Keratinocyte (primary cell): ENCODE data around the gene LTBP3. TPM values are rescaled to one million over a fixed set of nuclear protein-coding genes. Genes with fewer than 3 reads are reported as not detected.

Experiments
- DNase-seq: peaks from one replicate; pipeline ENCODE4 v3.0.0-alpha.2; 2011; ENCODE audit warnings: low read depth, missing footprints, low spot score
- FAIRE-seq: peaks from 2 replicates; lab custom pipeline; 2011; peaks lifted over from hg19 to GRCh38; lab: Jason Lieb, UNC
- H2AFZ ChIP-seq: 2 replicates; pipeline ENCODE4 v1.6.0; 2012; ENCODE audit warnings: low read length, control low read depth, inconsistent platforms; ENCODE audit not compliant: control insufficient read depth
- H3K27ac ChIP-seq: 2 replicates; pipeline ENCODE4 v1.5.1; 2011; ENCODE audit warnings: low read length; ENCODE audit not compliant: control insufficient read depth, insufficient read depth
- H3K27me3 ChIP-seq: 3 replicates; pipeline ENCODE4 v1.6.0; 2011; ENCODE audit warnings: low read length; ENCODE audit not compliant: control insufficient read depth, insufficient read depth; ENCODE audit errors: extremely low read depth
- H3K36me3 ChIP-seq, 2 experiments: 2 replicates in 1 of 2; 3 replicates in 1 of 2; pipeline ENCODE4 v1.5.1; 2011; ENCODE audit warnings: low read length in 2 of 2, mild to moderate bottlenecking in 1 of 2; ENCODE audit not compliant: control insufficient read depth in 2 of 2, insufficient read depth in 2 of 2; ENCODE audit errors: extremely low read depth in 1 of 2
- H3K4me1 ChIP-seq: 3 replicates; pipeline ENCODE4 v1.5.1; 2011; ENCODE audit warnings: low read length; ENCODE audit not compliant: control insufficient read depth, insufficient read depth; ENCODE audit errors: extremely low read depth
- H3K4me2 ChIP-seq: 3 replicates; pipeline ENCODE4 v1.6.0; 2011; ENCODE audit warnings: low read depth, low read length; ENCODE audit not compliant: control insufficient read depth, insufficient read depth; ENCODE audit errors: extremely low read depth
- H3K4me3 ChIP-seq, 3 experiments: fragments of 200-600 bp in 1 of 3; sonication (generic) in 1 of 3; 2 replicates in 2 of 3; 3 replicates in 1 of 3; pipeline ENCODE4 v1.5.1; 2011 to 2016; ENCODE audit warnings: low read length in 3 of 3, mild to moderate bottlenecking in 3 of 3, control low read depth in 2 of 3, inconsistent platforms in 1 of 3, low read depth in 1 of 3, mixed read lengths in 1 of 3, mixed run types in 1 of 3, moderate library complexity in 1 of 3; ENCODE audit not compliant: control insufficient read depth in 2 of 3, insufficient read depth in 2 of 3; ENCODE audit errors: extremely low read depth in 1 of 3
- H3K79me2 ChIP-seq: 2 replicates; pipeline ENCODE4 v1.6.0; 2012; ENCODE audit warnings: low read length; ENCODE audit not compliant: control insufficient read depth, insufficient read depth
- H3K9ac ChIP-seq: 3 replicates; pipeline ENCODE4 v1.6.0; 2011; ENCODE audit warnings: low read length; ENCODE audit not compliant: control insufficient read depth, insufficient read depth; ENCODE audit errors: extremely low read depth
- H3K9me1 ChIP-seq: 3 replicates; pipeline ENCODE4 v1.6.0; 2011; ENCODE audit warnings: low read length; ENCODE audit not compliant: control insufficient read depth, insufficient read depth; ENCODE audit errors: extremely low read depth
- H3K9me3 ChIP-seq: 2 replicates; pipeline ENCODE4 v1.5.1; 2012; ENCODE audit warnings: low read depth, low read length; ENCODE audit not compliant: control insufficient read depth
- H4K20me1 ChIP-seq: 3 replicates; pipeline ENCODE4 v1.6.0; 2011; ENCODE audit warnings: low read length; ENCODE audit not compliant: control insufficient read depth, insufficient read depth; ENCODE audit errors: extremely low read depth
- EZH2 ChIP-seq: IDR thresholded peaks from one replicate; pipeline ENCODE4 v1.6.1; 2012; ENCODE audit warnings: inconsistent platforms, mild to moderate bottlenecking, low read length, moderate library complexity
- dilution Hi-C: fragments of 300-500 bp; cut with MboI; formaldehyde crosslinking; loops from one replicate; pipeline ENCODE4 v1.7.0; 2020; ENCODE audit warnings: low sequenced_read_pairs; ENCODE audit not compliant: extremely low pct_ligation_motif_present
- polyA plus RNA-seq, 5 experiments: library from polyadenylated mRNA; depleted of rRNA in 3 of 5; stranded (reverse) in 3 of 5; stranded (forward) in 1 of 5; unstranded in 1 of 5; fragments of >200 nt; gene quantifications; 1 replicate in 1 of 5; 2 replicates in 3 of 5; 3 replicates in 1 of 5; pipeline versions ENCODE4 v1.2.1 to v1.2.3, GENCODE V29; 2011 to 2012; ENCODE audit warnings: missing spikeins in 2 of 5, low read depth in 1 of 5, low replicate concordance in 1 of 5
- small RNA-seq, 3 experiments: library from RNA; depleted of rRNA; stranded (forward); fragments of <200 nt; gene quantifications; one replicate each; pipeline ENCODE3, GENCODE V24; 2012; ENCODE audit warnings: low read depth in 3 of 3, low replicate concordance in 1 of 3; ENCODE audit not compliant: insufficient read length in 3 of 3
- TF ChIP-seq, protein P1 (sequence below), 3 experiments: IDR thresholded peaks in 1 of 3; conservative IDR thresholded peaks in 1 of 3; optimal IDR thresholded peaks in 1 of 3; 2 replicates in 2 of 3; 3 replicates in 1 of 3; pipeline versions ENCODE3 to v1.5.1; 2011; ENCODE audit warnings: low read length in 3 of 3, mild to moderate bottlenecking in 3 of 3, moderate library complexity in 2 of 3, control low read depth in 1 of 3, inconsistent platforms in 1 of 3; ENCODE audit not compliant: insufficient read depth in 2 of 3; ENCODE audit errors: extremely low read depth in 1 of 3

LTBP3 gene
- polyA plus RNA-seq, 1 donor (not counting 4 experiments of a cell fraction or from before 2014, with no cell fraction given) = 9.1 TPM

DNA sequence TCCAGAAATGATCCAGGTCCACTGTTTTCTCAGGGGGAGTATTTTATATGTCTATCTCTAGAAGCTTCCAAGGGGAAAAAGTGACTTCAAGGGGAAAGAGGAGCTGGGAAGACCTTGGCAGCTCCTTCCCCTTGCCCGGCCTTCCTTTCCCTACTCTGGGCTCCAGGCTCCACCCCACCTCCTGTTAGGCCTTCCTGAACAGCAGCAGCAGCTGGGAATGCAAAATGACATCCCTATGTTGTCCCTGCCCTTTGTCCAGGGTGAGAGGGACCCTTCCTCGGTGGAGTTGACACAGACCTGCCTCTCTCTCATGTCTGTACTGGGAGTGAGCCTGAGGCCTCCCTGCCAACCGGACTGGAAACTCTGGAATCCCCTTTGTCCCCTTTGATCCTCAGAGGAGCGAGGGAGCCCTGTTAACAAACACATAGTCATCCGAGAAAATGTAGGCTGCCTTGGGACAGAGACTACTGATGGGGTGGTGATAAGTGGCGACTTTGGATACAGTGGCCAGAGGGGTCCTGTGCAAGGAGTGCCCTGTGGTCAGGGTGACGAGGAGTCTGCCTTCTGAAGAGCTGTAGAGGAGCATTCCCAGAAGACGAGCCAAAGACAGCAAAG, 68.3 kb downstream of the LTBP3 start:
- dilution Hi-C loops = no loop called here
- FAIRE-seq = no peak

DNA sequence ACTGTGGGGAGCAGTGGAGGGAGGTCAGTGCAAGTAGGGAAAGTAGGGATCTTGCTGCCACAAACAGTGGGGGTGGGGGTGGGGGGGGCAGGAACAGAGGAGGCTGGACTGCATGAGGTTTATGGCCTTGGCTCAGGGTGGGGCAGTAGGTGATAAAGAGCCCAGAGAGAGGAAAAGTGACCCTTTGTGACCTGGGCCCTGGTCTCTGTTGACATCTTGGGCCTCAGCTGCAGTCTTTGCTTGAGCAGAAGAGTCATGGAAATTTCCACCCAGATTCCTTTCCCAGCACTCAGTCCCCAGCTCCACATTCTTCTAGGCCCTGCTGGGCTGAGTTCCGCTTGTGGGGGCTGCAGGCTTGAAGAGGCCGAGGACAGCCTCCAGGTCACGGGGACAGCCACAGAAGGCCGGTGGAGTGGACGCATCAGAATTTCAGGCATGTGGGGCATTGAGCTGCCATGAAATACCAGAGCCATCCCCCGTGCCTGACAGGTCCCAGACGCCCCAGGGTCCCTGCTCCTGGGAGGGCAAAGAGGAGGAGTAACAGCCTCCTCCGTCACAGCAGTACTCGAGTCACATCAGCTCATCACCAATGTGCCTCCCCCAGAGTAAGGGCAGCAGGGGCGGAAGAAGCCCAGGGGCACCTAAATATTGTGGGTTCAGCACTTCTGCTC, 69.0 kb downstream of the LTBP3 start:
- Histone ChIP-seq H2AFZ (no peak overlapping the region), H3K9me3 (no peaks in the 10 kb centered on the region), H3K4me1 (peaks cover 91% of the 10 kb centered on the region), H4K20me1 (no peaks in the 10 kb centered on the region), H3K9ac (peak overlapping the region; percentile 86), H3K9me1 (peaks cover 6% of the 10 kb centered on the region), H3K27me3 (no peaks in the 10 kb centered on the region), H3K36me3 (no peaks in the 10 kb centered on the region), H3K4me2 (peak overlapping the region; percentile 63), H3K79me2 (peaks cover 3% of the 10 kb centered on the region), H3K27ac (peak overlapping the region; percentile 94), H3K4me3 (no peak overlapping the region)
- DNase-seq = no peak
- TF ChIP-seq, protein P1, sequence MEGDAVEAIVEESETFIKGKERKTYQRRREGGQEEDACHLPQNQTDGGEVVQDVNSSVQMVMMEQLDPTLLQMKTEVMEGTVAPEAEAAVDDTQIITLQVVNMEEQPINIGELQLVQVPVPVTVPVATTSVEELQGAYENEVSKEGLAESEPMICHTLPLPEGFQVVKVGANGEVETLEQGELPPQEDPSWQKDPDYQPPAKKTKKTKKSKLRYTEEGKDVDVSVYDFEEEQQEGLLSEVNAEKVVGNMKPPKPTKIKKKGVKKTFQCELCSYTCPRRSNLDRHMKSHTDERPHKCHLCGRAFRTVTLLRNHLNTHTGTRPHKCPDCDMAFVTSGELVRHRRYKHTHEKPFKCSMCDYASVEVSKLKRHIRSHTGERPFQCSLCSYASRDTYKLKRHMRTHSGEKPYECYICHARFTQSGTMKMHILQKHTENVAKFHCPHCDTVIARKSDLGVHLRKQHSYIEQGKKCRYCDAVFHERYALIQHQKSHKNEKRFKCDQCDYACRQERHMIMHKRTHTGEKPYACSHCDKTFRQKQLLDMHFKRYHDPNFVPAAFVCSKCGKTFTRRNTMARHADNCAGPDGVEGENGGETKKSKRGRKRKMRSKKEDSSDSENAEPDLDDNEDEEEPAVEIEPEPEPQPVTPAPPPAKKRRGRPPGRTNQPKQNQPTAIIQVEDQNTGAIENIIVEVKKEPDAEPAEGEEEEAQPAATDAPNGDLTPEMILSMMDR (optimal IDR thresholded peaks at IDR 0.05 in 1 of 3, IDR thresholded peaks at IDR 0.05 in 1 of 3, conservative IDR thresholded peaks at IDR 0.05 in 1 of 3; ENCODE audit: extremely low read depth in 1 of 3, insufficient read depth in 2 of 3, low read length in 3 of 3) = no peak
- TF ChIP-seq EZH2 = no peak
- FAIRE-seq = no peak
- dilution Hi-C loops = no loop called here

More for the DNA sequence above, 68.3 kb downstream of the LTBP3 start:
- H4K20me1 ChIP-seq = no peaks in the 10 kb centered on the region
- H3K9me3 ChIP-seq = no peaks in the 10 kb centered on the region
- H3K36me3 ChIP-seq = no peaks in the 10 kb centered on the region
- no peak overlapping the region for H2AFZ ChIP-seq
- H3K4me3 ChIP-seq = no peak overlapping the region
- H3K9ac ChIP-seq = peak overlapping the region; percentile 39
- no peak for TF ChIP-seq EZH2
- TF ChIP-seq, protein P1 (optimal IDR thresholded peaks at IDR 0.05 in 1 of 3, IDR thresholded peaks at IDR 0.05 in 1 of 3, conservative IDR thresholded peaks at IDR 0.05 in 1 of 3; ENCODE audit: extremely low read depth in 1 of 3, insufficient read depth in 2 of 3, low read length in 3 of 3) = no peak
- no peak for DNase-seq
- H3K4me1 ChIP-seq = peaks cover 96% of the 10 kb centered on the region
- H3K79me2 ChIP-seq = peaks cover 3% of the 10 kb centered on the region
- peaks cover 6% of the 10 kb centered on the region for H3K9me1 ChIP-seq
- peak overlapping the region; percentile 8 for H3K4me2 ChIP-seq
- H3K27ac ChIP-seq = peak overlapping the region; percentile 94
- no peaks in the 10 kb centered on the region for H3K27me3 ChIP-seq

Small RNA genes within 50 kb of the gene (small RNA-seq; reads per million reads assigned to genes)
- gene AP001362.1 = 0 reads per million in 3 experiments
- 0 reads per million in 3 experiments for gene RF01684

Other genes with a start within 250 kb of the LTBP3 start
- 3.6 to 18.7 TPM (median 6.1 TPM) in 3 replicates for gene CDC42EP2, start 243.5 kb downstream of the LTBP3 start, polyA plus RNA-seq
- 14.5 to 43.9 TPM (median 16.8 TPM) in 3 replicates for gene DPF2, start 224.5 kb downstream of the LTBP3 start, polyA plus RNA-seq
- gene TIGD3, start 203.6 kb downstream of the LTBP3 start, polyA plus RNA-seq = 0.04 to 0.05 TPM in 2 of 3 replicates, not detected in the other
- gene SLC25A45, start 175.7 kb downstream of the LTBP3 start, polyA plus RNA-seq = 0.20 to 0.46 TPM (median 0.25 TPM) in 3 replicates
- 24.1 to 47.3 TPM (median 25.0 TPM) in 3 replicates for gene FRMD8, start 171.7 kb downstream of the LTBP3 start, polyA plus RNA-seq
- 66.5 to 270 TPM (median 171 TPM) in 3 replicates for gene NEAT1, start 135.6 kb downstream of the LTBP3 start, polyA plus RNA-seq
- gene MALAT1, start 59.3 kb downstream of the LTBP3 start, polyA plus RNA-seq = 337 to 1,845 TPM (median 1,768 TPM) in 3 replicates
- gene SCYL1, start 33.3 kb downstream of the LTBP3 start, polyA plus RNA-seq = 31.3 to 51.2 TPM (median 44.1 TPM) in 3 replicates
- 33.6 to 48.5 TPM (median 47.5 TPM) in 3 replicates for gene ZNRD2, start 12.1 kb upstream of the LTBP3 start, polyA plus RNA-seq
- 11.5 to 37.6 TPM (median 13.5 TPM) in 3 replicates for gene FAM89B, start 14.2 kb upstream of the LTBP3 start, polyA plus RNA-seq
- 8.5 to 14.0 TPM (median 10.4 TPM) in 3 replicates for gene EHBP1L1, start 17.7 kb upstream of the LTBP3 start, polyA plus RNA-seq
- gene KCNK7, start 37.4 kb upstream of the LTBP3 start, polyA plus RNA-seq = 0.14 to 1.5 TPM (median 0.46 TPM) in 3 replicates
- gene MAP3K11, start 55.9 kb upstream of the LTBP3 start, polyA plus RNA-seq = 13.6 to 18.8 TPM (median 17.5 TPM) in 3 replicates
- gene PCNX3, start 57.4 kb upstream of the LTBP3 start, polyA plus RNA-seq = 6.1 to 16.5 TPM (median 10.5 TPM) in 3 replicates
- 4.5 to 7.2 TPM (median 7.1 TPM) in 3 replicates for gene SIPA1, start 79.7 kb upstream of the LTBP3 start, polyA plus RNA-seq
- gene RELA, start 104.6 kb upstream of the LTBP3 start, polyA plus RNA-seq = 20.4 to 49.4 TPM (median 23.5 TPM) in 3 replicates
- 26.8 to 32.1 TPM (median 30.3 TPM) in 3 replicates for gene KAT5, start 153.9 kb upstream of the LTBP3 start, polyA plus RNA-seq
- 16.0 to 20.6 TPM (median 18.5 TPM) in 3 replicates for gene RNASEH2C, start 162.4 kb upstream of the LTBP3 start, polyA plus RNA-seq
- 3.1 to 6.8 TPM (median 3.1 TPM) in 3 replicates for gene AP5B1, start 222.6 kb upstream of the LTBP3 start, polyA plus RNA-seq
- 2.1 to 23.2 TPM (median 7.5 TPM) in 3 replicates for gene OVOL1, start 228.7 kb upstream of the LTBP3 start, polyA plus RNA-seq